Aorta (tissue), 5 donors: Measurements from ENCODE around the gene C11orf97. TPM values are rescaled to one million over a fixed set of nuclear protein-coding genes. Genes with fewer than 3 reads are reported as not detected.
"Not testable (repeated sequence)": the region's sequence is repeated elsewhere in the genome, so short reads cannot be mapped to it uniquely, and the experiment has no call there.

Experiments
- ATAC-seq: fragments of 200-7000 bp; cut with Tn5 transposase; one replicate; pipeline ENCODE4 v1.9.1; 2022; ENCODE audit warnings: moderate library complexity; ENCODE audit not compliant: low FRiP score
- DNase-seq, 2 donors: peaks; one replicate each; pipeline ENCODE4 v3.0.0-alpha.2; 2020
- H3K27ac ChIP-seq, 2 donors: one replicate each; pipeline ENCODE4 v1.5.1; 2013; ENCODE audit warnings: low read length in 2 of 2, mild to moderate bottlenecking in 2 of 2, moderate library complexity in 2 of 2, control low read depth in 1 of 2, inconsistent platforms in 1 of 2, low read depth in 1 of 2
- H3K27me3 ChIP-seq, 2 donors: one replicate each; pipeline ENCODE4 v1.6.1; 2013; ENCODE audit warnings: control low read depth in 1 of 2, low read length in 1 of 2, mild to moderate bottlenecking in 1 of 2, moderate library complexity in 1 of 2; ENCODE audit not compliant: insufficient read depth in 2 of 2, control insufficient read depth in 1 of 2
- H3K36me3 ChIP-seq, 2 donors: one replicate each; pipeline ENCODE4 v1.6.1; 2013; ENCODE audit warnings: control low read depth in 1 of 2, low read length in 1 of 2, mild to moderate bottlenecking in 1 of 2; ENCODE audit not compliant: insufficient read depth in 2 of 2, control insufficient read depth in 1 of 2
- H3K4me1 ChIP-seq, 2 donors: one replicate each; pipeline ENCODE4 v1.6.1; 2013; ENCODE audit warnings: low read length in 2 of 2, control low read depth in 1 of 2, mild to moderate bottlenecking in 1 of 2, moderate library complexity in 1 of 2; ENCODE audit not compliant: insufficient read depth in 2 of 2, control insufficient read depth in 1 of 2
- H3K4me3 ChIP-seq, 2 donors: one replicate each; pipeline ENCODE4 v1.5.1; 2013; ENCODE audit warnings: low read length in 2 of 2, control low read depth in 1 of 2, mild to moderate bottlenecking in 1 of 2
- H3K9me3 ChIP-seq: one replicate; pipeline ENCODE4 v1.6.1; 2013; ENCODE audit warnings: mild to moderate bottlenecking, low read length; ENCODE audit not compliant: control insufficient read depth
- WGBS, 2 donors: extraction: QIAGEN DNeasy Blood & Tissue Kit; methylation state at CpG; one replicate each; pipeline ENCODE4 v1.1.7; 2013; 5-methylcytosine and 5-hydroxymethylcytosine counted together
- intact Hi-C, 2 donors: fragments of 100-400 bp; cut with DNase I; formaldehyde crosslinking; loops; one replicate each; pipeline versions ENCODE4 v1.14.2 to v1.15.0; 2022
- polyA plus RNA-seq, 2 donors: library from polyadenylated mRNA; stranded (reverse); fragments of 200-250 nt; gene quantifications; one replicate each; pipeline ENCODE4 v1.2.3, GENCODE V29; 2013
- total RNA-seq, 2 donors: library from RNA; stranded (reverse); fragmentation: NEBNext Ultra II Directional; extraction: Animal tissue kit (Norgen Biotek cat#: 25700); gene quantifications; one replicate each; pipeline ENCODE4 v1.2.1, GENCODE V29; 2021
- donor health status: healthy with polysubstance abuse.
- donor health status: Bipolar disorder and iron deficiency.
- donor health status: DM: no; HTN: no; CAD: no.
- donor health status: DM: no; HTN: no; CAD: no.
- donor health status: DM: yes; HTN: yes; CAD: no.

Gene C11orf97
- total and polyA plus RNA-seq, 4 donors, result not detected

- 31 to 33% methylated on average over 53 to 54 of the region's 54 CpGs for WGBS, 2 donors
- Histone ChIP-seq H3K9me3 (no peaks in the 10 kb centered on the region), H3K4me3 (peak overlapping the region; percentile 73 to 87), H3K27me3 (no peaks in the 10 kb centered on the region), H3K36me3 (no peaks in the 10 kb centered on the region), H3K27ac (peak overlapping the region in 1 of 2 donors; percentile 100), H3K4me1 (peaks cover 0 to 2% of the 10 kb centered on the region in 2 donors)
- intact Hi-C loops, result no loop called here
- ATAC-seq, result peak; percentile 16
- peak; percentile 47 to 80 for DNase-seq
Observed at GRCh38 chr11:94545264-94546161, 33.3 kb downstream of the C11orf97 start.

DNA sequence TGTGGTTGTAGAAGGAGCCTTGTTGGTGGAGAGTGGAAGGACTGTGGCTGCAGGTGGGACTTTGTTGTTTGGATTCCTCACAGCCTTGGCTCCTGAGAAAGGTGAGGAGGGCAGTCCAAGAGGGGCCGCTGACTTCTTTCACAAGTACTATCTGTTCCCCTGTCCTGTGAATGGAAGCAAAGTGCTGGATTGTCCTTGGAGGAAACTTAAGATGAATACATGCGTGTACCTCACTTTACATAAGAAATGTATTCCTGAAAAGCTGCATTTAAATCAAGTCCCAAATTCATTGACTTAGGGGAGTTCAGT is 33.9 kb downstream of the C11orf97 start:
- Histone ChIP-seq H3K36me3 (no peaks in the 10 kb centered on the region), H3K4me1 (peaks cover 0 to 2% of the 10 kb centered on the region in 2 donors), H3K4me3 (peak overlapping the region; percentile 73 to 87), H3K27ac (no peak overlapping the region), H3K27me3 (no peaks in the 10 kb centered on the region), H3K9me3 (no peaks in the 10 kb centered on the region)
- no peak for ATAC-seq
- WGBS, 2 donors, result 44 to 46% methylated on average over 2 of the region's 2 CpGs
- intact Hi-C loops, result no loop called here
- DNase-seq, result no peak

DNA sequence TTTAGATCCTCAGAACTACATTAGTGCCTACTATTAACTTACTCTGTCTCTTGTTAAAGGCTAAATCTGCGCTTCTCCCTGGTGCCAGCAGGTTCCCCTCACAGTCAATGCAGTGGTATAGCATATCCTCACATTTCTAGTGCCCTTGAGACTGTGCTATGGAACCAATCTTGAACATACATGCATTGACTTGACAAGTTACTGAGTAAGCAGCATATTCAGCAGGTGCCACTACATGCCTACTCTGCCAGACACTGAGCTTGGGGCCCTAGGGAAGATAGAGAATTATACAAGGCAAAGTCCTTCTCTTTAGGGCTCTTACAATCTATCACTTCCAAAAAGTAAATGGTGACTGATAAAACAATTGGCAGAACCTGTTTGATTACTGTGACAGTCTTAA is 34.6 kb downstream of the C11orf97 start:
- 55 to 67% methylated on average over 1 of the region's 1 CpG for WGBS, 2 donors
- intact Hi-C loops, result no loop called here
- peaks cover 0 to 2% of the 10 kb centered on the region in 2 donors for H3K4me1 ChIP-seq
- H3K36me3 ChIP-seq, result no peaks in the 10 kb centered on the region
- ATAC-seq (no peak), DNase-seq (no peak)
- H3K9me3 ChIP-seq, result no peaks in the 10 kb centered on the region
- H3K27ac ChIP-seq, result no peak overlapping the region
- no peaks in the 10 kb centered on the region for H3K27me3 ChIP-seq
- peak overlapping the region; percentile 21 to 73 for H3K4me3 ChIP-seq

DNA sequence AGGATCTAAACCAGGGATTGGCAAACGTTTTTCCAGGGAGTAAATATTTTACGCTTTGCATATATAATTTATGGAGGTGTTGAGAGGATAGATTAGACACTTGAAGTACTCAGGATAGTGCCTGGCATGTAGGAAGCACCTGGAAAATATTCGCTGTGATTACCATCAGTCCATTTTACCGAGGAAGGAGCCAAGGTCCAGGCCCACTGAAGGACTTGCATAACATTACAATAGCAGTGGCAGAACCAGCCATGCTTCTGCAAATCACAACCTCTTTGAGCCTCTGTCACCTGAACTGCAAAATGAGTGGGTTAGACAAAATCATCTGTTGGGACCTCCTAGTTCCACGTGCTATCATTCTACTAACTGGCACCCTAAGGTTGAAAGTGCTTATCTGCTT is 36.9 kb downstream of the C11orf97 start:
- Histone ChIP-seq H3K27ac (no peak overlapping the region), H3K4me3 (no peak overlapping the region), H3K9me3 (no peaks in the 10 kb centered on the region), H3K4me1 (peaks cover 0 to 2% of the 10 kb centered on the region in 2 donors), H3K27me3 (no peaks in the 10 kb centered on the region), H3K36me3 (no peaks in the 10 kb centered on the region)
- intact Hi-C loops, result no loop called here
- ATAC-seq (no peak), DNase-seq (no peak)
- WGBS, 2 donors, result 46 to 47% methylated on average over 5 of the region's 5 CpGs

DNA sequence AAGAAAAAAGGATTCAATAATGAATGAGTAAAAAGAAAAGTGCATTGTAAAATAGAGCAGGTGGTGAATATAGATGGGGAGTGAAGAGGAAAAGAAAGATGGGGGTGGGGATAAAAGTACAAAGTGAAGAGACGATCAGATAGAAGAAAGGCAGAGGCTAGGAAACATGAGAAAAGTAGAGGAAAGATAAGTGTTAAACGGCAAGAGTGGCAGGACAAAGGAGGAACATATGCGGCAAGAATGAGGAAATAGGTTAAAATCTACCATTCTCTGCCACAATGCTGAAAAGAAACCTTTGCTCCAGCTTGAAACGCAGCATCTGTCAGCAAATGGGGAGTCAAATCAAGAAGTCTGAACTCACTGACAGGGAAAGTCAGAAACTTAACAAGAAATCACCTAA is 38.3 kb downstream of the C11orf97 start:
- DNase-seq (no peak), ATAC-seq (no peak)
- intact Hi-C loops, result no loop called here
- no peaks in the 10 kb centered on the region for H3K9me3 ChIP-seq
- no peaks in the 10 kb centered on the region for H3K36me3 ChIP-seq
- no peaks in the 10 kb centered on the region for H3K27me3 ChIP-seq
- WGBS, 2 donors, result 63 to 66% methylated on average over 4 of the region's 4 CpGs
- no peak overlapping the region for H3K27ac ChIP-seq
- no peak overlapping the region for H3K4me3 ChIP-seq
- peaks cover 2 to 3% of the 10 kb centered on the region in 2 donors for H3K4me1 ChIP-seq

DNA sequence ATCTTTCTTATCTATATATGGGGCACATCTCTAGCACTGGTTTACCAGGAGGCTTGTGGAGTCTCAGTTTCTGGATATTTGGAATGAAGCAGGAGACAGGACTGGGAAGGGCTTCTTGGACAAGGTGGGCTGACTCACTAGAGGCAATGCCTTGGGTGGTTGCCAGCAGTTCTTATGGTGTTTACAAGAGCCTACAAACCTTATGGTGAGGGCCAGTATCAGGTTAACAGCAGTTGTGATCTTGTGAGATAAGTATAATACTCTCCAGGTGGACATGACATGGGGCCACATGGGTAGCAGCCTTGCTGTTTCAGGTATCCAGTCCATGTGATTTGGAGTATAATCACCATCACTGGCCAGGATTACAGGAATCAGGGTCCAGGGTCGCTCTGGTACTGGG is 41.7 kb downstream of the C11orf97 start:
- Histone ChIP-seq H3K27ac (peak overlapping the region; percentile 8 to 12), H3K4me3 (no peak overlapping the region), H3K4me1 (peaks cover 0 to 7% of the 10 kb centered on the region in 2 donors), H3K27me3 (no peaks in the 10 kb centered on the region), H3K9me3 (no peaks in the 10 kb centered on the region), H3K36me3 (no peaks in the 10 kb centered on the region)
- ATAC-seq (no peak), DNase-seq (no peak)
- intact Hi-C loops, result no loop called here
- WGBS, 2 donors, result 54 to 93% methylated on average over 1 of the region's 1 CpG

GRCh38 chr11:94555752-94556329 is 43.6 kb downstream of the C11orf97 start:
- ATAC-seq, H3K4me1 ChIP-seq, intact Hi-C loops, H3K9me3 ChIP-seq, DNase-seq, H3K27ac ChIP-seq, H3K27me3 ChIP-seq, H3K36me3 ChIP-seq, H3K4me3 ChIP-seq: not testable (repeated sequence)
- WGBS, 2 donors, result 89 to 90% methylated on average over 8 of the region's 8 CpGs

DNA sequence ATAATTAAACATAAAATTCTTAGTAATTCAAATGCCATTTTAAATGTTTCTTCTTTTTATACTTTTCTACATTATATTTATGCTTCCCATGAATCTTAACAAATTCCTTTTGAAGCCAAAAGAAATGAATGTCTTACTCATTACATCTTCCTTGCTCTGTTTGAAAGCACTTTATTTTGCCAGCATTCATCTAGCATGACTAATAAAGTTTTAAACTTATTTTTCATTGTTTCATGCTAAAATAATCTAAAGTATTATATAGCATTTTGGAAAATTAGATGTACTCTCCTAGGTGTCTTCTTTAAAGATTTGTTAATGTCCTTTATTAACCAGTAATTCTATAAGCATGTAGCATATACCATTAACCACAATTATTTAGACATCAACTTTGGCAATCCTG is 45.2 kb downstream of the C11orf97 start:
- intact Hi-C loops, result no loop called here
- Histone ChIP-seq H3K4me3 (no peak overlapping the region), H3K36me3 (no peaks in the 10 kb centered on the region), H3K4me1 (peaks cover 0 to 7% of the 10 kb centered on the region in 2 donors), H3K27me3 (no peaks in the 10 kb centered on the region), H3K27ac (no peak overlapping the region), H3K9me3 (no peaks in the 10 kb centered on the region)
- DNase-seq, result no peak
- no peak for ATAC-seq

- DNase-seq (no peak), ATAC-seq (no peak)
- H3K4me1 ChIP-seq, result peaks cover 0 to 10% of the 10 kb centered on the region in 2 donors
- H3K4me3 ChIP-seq, result no peak overlapping the region
- no peaks in the 10 kb centered on the region for H3K36me3 ChIP-seq
- WGBS, 2 donors, result 0 to 4% methylated on average over 1 of the region's 1 CpG
- no peak overlapping the region for H3K27ac ChIP-seq
- no peaks in the 10 kb centered on the region for H3K27me3 ChIP-seq
- intact Hi-C loops, result no loop called here
- H3K9me3 ChIP-seq, result no peaks in the 10 kb centered on the region
Observed at GRCh38 chr11:94557992-94558391, 45.7 kb downstream of the C11orf97 start.
